ENCODE data around the gene GOLGA1. TPM values are rescaled to one million over a fixed set of nuclear protein-coding genes. Genes with fewer than 3 reads are reported as not detected.

Gene GOLGA1
- polyA plus RNA-seq, 1 of the 3 experiments (the other 2 are of a cell fraction): 10.0 TPM

GRCh38 chr9:124890179-124890578, 50.7 kb downstream of the GOLGA1 start:
- Histone ChIP-seq H3K9me2 (no peaks in the 10 kb centered on the region), H3K4me2 (no peak overlapping the region), H3K9ac (no peak overlapping the region), H3K4me1 (ENCODE audit: control insufficient read depth in 1 of 2, insufficient read depth in 2 of 2, low read depth in 1 of 2, low read length in 1 of 2) (no peaks in the 10 kb centered on the region), H2AFZ (ENCODE audit: low read depth) (no peak overlapping the region), H4K20me1 (ENCODE audit: insufficient read depth) (no peaks in the 10 kb centered on the region), H3F3A (replicated peaks; ENCODE audit: insufficient read depth) (no peaks in the 10 kb centered on the region), H3K36me3 (replicated peaks in 1 of 2; ENCODE audit: control insufficient read depth in 1 of 2, insufficient read depth in 2 of 2, low read length in 1 of 2) (peaks cover 9 to 50% of the 10 kb centered on the region in 2 experiments), H3K27me3 (ENCODE audit: insufficient read depth) (no peaks in the 10 kb centered on the region), H3K9me3 (no peaks in the 10 kb centered on the region), H3K4me3 (ENCODE audit: low read depth in 2 of 2, low read length in 1 of 2) (no peak overlapping the region), H3K27ac (ENCODE audit: low read depth in 2 of 2, low read length in 1 of 2) (no peak overlapping the region), H3K79me2 (ENCODE audit: insufficient read depth) (no peaks in the 10 kb centered on the region)
- WGBS (ENCODE audit: low lambda C conversion rate): 96% methylated on average over 7 of the region's 7 CpGs
- DNase-seq: no peak
- ChIA-PET CTCF (interaction anchor here (1.0 to 1.7 kb wide), 2 partner anchors 10 to 37 kb away, joined by 3 to 5 read pairs; partner anchors contain the start of gene WDR38), POLR2A (no interaction called here)
- TF ChIP-seq MAX (IDR thresholded peaks at IDR 0.05; ENCODE audit: low read depth) (no peak), SIN3A (IDR thresholded peaks at IDR 0.05; ENCODE audit: borderline replicate concordance, low read depth, low read length) (no peak), PBX3 (IDR thresholded peaks at IDR 0.05) (no peak), USF1 (IDR thresholded peaks at IDR 0.05; ENCODE audit: borderline replicate concordance, low read depth) (no peak), IRF3 (IDR thresholded peaks at IDR 0.05; ENCODE audit: low read depth, low read length) (no peak), FOXM1 (IDR thresholded peaks at IDR 0.05; ENCODE audit: low read depth) (no peak), YY1 (IDR thresholded peaks at IDR 0.05; ENCODE audit: low read depth) (no peak), CTCF (IDR thresholded peaks at IDR 0.05) (no peak)

GRCh38 chr9:124889006-124889405, 51.9 kb downstream of the GOLGA1 start:
- H3K27me3 ChIP-seq (ENCODE audit: insufficient read depth): no peaks in the 10 kb centered on the region
- H3K4me2 ChIP-seq: no peak overlapping the region
- no peak overlapping the region for H3K27ac ChIP-seq (ENCODE audit: low read depth in 2 of 2, low read length in 1 of 2)
- peaks cover 9 to 55% of the 10 kb centered on the region in 2 experiments for H3K36me3 ChIP-seq (replicated peaks in 1 of 2; ENCODE audit: control insufficient read depth in 1 of 2, insufficient read depth in 2 of 2, low read length in 1 of 2)
- H3K9ac ChIP-seq: no peak overlapping the region
- DNase-seq: no peak
- H4K20me1 ChIP-seq (ENCODE audit: insufficient read depth): no peaks in the 10 kb centered on the region
- no peaks in the 10 kb centered on the region for H3F3A ChIP-seq (replicated peaks; ENCODE audit: insufficient read depth)
- H3K4me3 ChIP-seq (ENCODE audit: low read depth in 2 of 2, low read length in 1 of 2): no peak overlapping the region
- no peaks in the 10 kb centered on the region for H3K79me2 ChIP-seq (ENCODE audit: insufficient read depth)
- no peaks in the 10 kb centered on the region for H3K9me2 ChIP-seq
- WGBS (ENCODE audit: low lambda C conversion rate): 94% methylated on average over 7 of the region's 13 CpGs
- ChIA-PET POLR2A (no interaction called here), CTCF (interaction anchor here (1.7 kb wide), 1 partner anchor 11 kb away, joined by 5 read pairs; no protein-coding TSS in a partner anchor)
- no peaks in the 10 kb centered on the region for H3K9me3 ChIP-seq
- H2AFZ ChIP-seq (ENCODE audit: low read depth): no peak overlapping the region
- no peaks in the 10 kb centered on the region for H3K4me1 ChIP-seq (ENCODE audit: control insufficient read depth in 1 of 2, insufficient read depth in 2 of 2, low read depth in 1 of 2, low read length in 1 of 2)
- TF ChIP-seq MAX (IDR thresholded peaks at IDR 0.05; ENCODE audit: low read depth): no peak
- no peak for TF ChIP-seq EP300 (IDR thresholded peaks at IDR 0.05; ENCODE audit: borderline replicate concordance in 1 of 2, low read depth in 1 of 2, low read length in 1 of 2)
- TF ChIP-seq TCF12 (IDR thresholded peaks at IDR 0.05): no peak
- no peak for TF ChIP-seq FOXJ3 (CRISPR knock-in tag; IDR thresholded peaks at IDR 0.05)
- TF ChIP-seq RAD21 (IDR thresholded peaks at IDR 0.05; ENCODE audit: low read length): no peak
- no peak for TF ChIP-seq FOSL2 (IDR thresholded peaks at IDR 0.05; ENCODE audit: borderline replicate concordance, low read depth)
- TF ChIP-seq USF1 (IDR thresholded peaks at IDR 0.05; ENCODE audit: borderline replicate concordance, low read depth): no peak
- no peak for TF ChIP-seq CTCF (IDR thresholded peaks at IDR 0.05)
- no peak for TF ChIP-seq JUND (IDR thresholded peaks at IDR 0.05)
- no peak for TF ChIP-seq NRF1 (IDR thresholded peaks at IDR 0.05; ENCODE audit: low read depth, low read length)
- TF ChIP-seq YY1 (IDR thresholded peaks at IDR 0.05; ENCODE audit: low read depth): no peak
- TF ChIP-seq MXI1 (IDR thresholded peaks at IDR 0.05; ENCODE audit: low read depth, low read length): no peak
- no peak for TF ChIP-seq IRF3 (IDR thresholded peaks at IDR 0.05; ENCODE audit: low read depth, low read length)
- TF ChIP-seq GABPA (IDR thresholded peaks at IDR 0.05; ENCODE audit: low read depth): no peak
